GM19240 (cell line): ENCODE measurements around the gene MRAP2.
"Not testable (repeated sequence)": the region's sequence is repeated elsewhere in the genome, so short reads cannot be mapped to it uniquely, and the experiment has no call there.

Experiments
- DNase-seq: peaks from one replicate; pipeline ENCODE4 v3.0.0; 2011; ENCODE audit warnings: low spot score; ENCODE audit not compliant: insufficient read length

The MRAP2 gene

DNA sequence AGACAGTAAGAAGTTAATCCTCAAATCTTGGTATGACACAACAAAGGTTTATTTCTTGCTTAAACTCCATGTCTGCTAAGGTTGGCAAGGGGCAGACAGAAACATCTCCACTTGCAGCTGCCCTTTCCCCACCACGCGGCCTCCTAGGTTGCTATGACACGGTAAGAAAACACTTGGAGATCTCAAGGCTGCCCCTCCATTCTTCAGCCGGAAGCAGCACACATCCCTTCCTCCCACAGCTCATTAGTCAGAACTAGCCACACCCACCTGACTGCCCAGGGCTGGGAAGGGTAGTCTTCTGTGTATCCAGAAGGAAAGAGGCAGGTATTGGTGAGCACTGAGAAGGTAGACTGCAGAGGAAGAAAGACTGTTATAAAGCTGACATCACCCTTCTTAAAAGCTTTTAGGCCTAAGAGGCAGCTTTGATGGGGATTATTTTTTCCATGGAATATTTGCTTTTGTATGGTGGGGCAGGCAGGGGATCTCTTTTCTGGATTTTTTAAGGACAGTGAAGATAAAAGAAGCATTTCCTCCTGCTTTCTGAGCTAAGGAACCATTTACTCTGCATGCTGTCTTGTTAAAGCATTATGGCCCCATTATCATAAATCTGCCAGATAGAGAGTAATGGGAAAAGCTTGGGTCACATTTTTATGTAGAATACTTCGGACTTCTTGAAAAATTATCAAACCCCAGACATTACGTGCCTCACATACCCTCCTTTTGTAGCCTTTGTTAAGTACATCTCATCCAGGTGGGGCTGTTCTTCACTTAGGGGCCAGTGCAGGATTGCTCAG lies 41.6 kb downstream of the MRAP2 start:
- no peak for DNase-seq

DNA sequence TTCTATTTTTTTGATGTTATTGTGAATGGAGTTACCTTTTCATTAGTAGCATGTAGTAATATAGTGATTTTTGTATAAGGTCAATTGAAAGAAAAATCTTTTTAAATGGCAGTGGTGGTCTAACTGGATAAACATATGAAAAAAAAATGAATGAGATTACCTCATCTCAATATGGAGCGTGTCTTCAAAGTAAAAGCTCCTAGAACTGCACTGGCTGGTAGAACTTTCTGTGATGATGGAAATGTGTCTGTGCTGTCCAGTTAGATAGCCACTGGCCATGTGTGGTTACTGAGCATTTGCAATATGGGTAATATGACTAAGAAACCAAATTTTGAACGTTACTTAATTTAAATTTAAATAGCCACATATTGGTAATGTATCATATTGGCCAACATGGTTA lies 44.1 kb downstream of the MRAP2 start:
- DNase-seq = no peak

DNA sequence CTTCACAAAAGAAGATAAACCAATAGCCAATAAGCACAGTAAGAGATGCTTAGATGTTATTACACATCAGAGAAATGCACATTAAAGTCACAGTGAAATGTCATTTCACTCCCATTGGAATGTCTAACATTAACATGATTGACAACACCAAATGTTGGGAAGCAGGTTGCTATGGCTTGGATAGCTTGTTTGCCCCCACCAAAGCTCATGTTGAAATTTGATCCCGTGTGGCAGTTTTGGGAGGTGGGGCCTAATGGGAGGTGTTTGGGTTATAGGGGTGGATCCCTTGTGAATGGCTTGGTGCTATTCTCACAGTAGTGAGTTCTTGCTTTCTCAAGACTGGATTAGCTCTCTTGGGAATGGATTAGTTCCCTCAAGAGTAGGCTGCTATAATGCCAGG lies 44.8 kb downstream of the MRAP2 start:
- DNase-seq = no peak

DNA sequence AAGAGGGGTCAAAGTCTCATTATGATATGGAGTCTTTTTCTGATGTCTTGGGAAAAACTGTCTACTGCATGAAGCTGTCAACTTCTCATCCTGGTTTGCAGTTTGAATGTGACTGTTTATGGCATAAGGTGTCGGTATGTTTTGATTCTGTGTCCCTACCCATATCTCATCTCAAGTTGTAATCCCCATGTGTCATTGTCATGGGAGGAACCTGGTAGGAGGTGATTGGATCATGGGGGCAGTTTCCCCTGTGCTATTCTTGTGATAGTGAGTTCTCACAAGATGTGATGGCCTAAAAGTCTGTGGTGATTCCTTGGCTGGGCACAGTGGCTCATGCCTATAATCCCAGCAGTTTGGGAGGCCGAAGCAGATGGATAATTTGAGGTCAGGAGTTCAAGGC lies 47.6 kb downstream of the MRAP2 start:
- no peak for DNase-seq

DNA sequence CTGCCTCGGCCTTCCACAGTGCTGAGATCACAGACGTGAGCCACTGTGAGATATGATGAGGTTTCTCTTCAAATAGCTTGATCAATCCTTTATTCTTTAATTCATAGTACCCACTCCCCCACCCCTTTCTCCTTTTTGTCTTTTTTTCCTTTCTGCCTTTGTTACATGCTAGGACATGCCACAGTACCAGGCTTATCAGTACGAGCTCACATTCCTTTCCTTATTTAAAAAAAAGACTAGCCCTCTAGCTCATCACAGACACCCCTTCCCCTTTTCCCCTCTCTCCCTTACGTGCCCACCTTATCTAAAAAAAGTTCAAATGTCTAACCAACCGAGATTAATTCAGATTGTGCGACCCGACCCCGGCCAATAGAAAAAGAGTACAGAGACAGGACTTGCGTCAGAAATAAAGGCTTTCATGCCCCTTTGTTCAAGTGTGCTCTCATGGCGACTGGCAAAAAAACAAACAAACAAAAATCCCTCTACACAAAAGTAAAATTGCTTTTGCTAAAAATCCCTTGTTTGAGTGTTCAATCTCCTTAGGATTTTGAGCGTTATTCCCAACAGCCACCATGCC lies 49.2 kb downstream of the MRAP2 start:
- DNase-seq = no peak

DNA sequence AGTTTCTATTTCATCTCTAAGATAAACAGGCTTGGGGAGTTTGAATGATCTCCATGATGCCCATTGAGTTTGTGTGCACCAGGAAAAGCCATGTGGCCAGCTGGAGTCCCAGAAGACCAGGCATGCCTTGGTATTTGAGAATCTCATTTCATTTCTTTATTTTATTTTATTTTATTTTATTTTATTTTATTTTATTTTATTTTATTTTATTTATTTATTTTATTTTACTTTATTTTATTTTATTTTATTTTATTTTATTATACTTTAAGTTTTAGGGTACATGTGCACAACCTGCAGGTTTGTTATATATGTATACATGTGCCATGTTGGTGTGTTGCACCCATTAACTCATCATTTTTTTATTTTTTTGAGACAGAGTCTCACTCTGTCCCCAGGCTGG lies 51.1 kb downstream of the MRAP2 start:
- not testable (repeated sequence) for DNase-seq

DNA sequence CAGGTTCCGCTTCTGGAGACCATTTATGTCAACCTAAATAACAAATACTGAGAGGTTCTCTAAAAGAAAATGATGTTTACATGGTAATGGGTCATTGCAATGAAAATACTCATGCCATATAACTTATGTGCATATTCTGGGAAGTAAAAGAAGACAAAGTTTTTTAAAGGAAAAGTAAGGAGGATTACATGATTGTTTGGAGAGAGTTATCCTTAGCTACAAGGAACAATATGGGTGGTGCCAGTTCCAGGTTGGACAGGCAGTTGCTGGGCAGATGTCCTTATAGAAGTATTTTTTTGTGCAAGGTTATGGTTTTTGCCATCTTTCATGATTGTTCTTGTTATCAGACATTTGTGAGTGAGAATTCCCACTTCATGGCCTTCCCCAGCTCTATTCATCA lies 52.5 kb downstream of the MRAP2 start:
- DNase-seq = no peak

DNA sequence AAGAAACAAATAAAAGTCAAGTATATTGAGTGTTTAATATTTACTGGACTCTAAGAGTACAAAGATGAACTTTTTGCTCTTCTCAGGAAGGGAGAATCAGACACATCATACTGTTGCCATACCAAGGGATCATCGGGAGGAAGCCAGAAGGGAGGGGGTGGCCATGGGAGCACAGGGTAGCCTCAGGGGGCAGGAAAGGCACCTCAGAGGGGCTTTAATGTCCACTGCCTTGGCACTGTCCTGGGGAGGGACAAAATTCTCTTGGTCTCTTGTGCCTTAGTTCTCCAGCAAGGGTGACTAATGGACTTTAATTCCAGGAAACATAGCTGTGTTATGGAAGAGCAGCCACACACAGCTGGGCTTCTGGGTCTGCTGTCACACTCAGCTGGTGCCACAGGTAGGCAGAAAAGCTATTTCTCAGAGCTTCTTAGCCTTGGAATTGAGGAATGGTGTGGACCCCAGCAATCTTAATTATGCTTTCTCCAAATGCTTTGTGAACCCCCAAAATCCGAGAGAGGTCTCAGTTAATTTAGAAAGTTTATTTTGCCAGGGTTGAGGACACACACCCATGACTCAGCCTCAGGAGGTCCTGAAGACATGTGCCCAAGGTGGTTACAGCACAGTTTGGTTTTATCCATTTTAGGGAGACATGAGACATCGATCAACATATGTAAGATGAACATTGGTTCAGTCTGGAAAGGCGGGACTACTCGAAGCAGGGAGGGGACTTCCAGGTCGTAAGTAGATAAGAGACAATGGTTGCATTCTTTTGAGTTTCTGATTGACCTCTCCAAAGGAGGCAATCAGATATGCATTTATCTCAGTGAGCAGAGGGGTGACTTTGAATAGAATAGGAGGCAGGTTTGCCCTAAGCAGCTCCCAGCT lies 53.2 kb downstream of the MRAP2 start:
- DNase-seq = no peak

DNA sequence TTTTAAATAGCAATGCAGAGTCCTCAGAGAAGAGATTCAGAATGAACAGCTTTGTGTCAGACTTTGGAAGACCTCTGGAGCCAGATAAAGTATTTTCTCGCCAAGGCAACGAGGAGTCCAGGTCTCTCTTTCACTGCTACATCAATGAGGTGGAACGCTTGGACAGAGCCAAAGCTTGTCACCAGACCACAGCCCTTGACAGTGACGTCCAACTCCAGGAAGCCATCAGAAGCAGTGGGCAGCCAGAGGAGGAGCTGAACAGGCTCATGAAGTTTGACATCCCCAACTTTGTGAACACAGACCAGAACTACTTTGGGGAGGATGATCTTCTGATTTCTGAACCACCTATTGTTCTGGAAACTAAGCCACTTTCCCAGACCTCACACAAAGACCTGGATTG lies 55.5 kb downstream of the MRAP2 start:
- DNase-seq = no peak

DNA sequence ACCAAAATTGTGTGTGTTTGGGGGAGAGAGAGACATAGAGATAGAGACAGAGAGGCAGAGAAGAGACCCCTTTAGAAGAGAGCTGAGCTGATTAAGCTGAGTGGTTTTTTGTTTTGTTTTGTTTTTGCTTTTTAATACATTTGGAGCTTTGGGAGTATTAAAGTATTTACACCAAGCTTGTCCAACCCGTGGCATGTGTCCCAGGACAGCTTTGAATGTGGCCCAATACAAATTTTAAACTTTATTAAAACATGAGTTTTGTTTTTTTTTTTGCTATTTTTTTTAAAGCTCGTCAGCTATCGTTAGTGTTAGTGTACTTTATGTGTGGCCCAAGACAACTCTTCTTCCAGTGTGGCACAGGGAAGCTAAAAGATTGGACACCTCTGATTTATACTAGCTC lies 56.0 kb downstream of the MRAP2 start:
- no peak for DNase-seq

DNA sequence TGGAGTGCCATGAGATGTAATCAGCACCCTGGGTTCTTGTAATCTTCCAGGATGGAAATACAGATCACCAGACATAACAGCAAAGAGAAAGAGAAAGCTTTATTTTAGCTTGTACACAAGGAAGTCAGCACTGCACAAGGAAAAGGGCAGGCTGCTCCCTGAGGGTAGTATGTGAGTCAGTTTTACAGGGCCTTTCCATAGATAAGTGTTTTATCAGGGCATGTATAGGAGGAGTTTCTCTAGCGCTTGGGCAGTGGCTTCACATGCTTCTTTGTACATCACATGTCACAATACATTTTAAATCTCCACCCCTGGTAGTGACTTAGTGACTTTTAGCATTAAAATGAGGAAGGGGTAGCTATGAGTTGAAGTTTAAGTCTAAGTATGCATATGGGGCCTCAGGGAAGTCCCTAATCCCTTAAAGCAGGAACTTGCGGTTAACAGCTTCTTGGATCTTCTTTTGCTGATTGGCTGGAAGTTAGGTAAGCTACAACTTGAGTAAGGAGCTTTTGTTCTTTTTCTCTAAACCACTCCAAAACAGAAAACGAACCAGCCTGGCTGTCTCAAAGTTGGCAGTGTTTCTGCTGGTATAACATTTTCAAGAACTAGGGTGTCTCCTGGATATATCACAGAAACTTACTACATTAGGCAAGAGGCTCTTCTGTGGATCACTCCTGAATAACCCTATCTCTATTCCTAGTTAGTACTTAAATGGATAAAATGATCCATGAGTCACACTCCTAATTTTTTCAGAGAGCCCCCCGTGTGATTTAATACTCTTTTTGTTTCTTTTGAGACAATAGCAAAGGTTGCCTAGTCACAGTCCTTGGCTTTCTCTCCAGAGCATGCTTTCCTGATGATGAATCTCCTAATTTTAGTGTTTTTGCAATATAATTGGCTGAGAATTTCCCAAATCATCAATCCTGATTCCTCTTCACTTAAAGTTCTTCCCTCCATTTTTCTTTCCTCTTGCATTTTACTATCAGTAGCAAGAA lies 60.2 kb downstream of the MRAP2 start:
- DNase-seq = no peak

DNA sequence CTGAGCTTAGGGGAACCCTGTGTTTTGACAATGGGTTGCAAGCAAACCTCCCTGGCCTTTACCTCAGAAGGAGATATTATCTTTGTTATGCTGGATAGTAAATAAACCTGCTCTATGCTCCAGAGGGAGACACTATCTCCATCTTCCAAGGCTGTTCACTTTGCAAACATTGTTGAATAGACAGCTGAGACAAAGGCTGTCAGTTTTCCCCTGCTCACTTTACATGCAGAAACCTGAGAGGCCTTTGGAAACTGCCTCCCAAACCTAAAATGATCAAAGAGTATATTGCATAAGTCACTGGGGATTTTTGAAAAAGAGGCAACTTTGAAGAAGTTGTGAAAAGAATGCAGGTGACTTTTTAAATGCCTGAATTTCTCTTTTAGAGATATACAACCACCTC lies 61.6 kb downstream of the MRAP2 start:
- DNase-seq = no peak

DNA sequence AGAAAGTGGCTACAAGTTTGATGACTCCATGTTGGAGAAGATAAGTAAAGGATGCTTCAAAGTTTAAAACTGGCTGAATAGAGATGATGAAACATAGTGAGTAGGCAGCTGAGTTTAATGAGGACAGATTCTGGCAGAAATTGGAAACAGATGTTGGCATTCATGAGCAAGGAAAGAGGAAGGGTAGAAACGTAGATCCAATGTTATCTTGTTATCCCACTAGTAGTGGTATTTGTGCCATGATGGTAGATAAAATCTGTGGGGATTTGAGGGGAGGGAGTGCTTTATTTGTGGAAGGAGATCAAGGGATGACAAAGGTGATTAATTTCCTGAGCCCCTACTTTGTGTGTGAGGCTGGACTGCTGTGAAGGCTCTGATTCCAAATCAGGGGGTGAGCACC lies 69.5 kb downstream of the MRAP2 start:
- no peak for DNase-seq

DNA sequence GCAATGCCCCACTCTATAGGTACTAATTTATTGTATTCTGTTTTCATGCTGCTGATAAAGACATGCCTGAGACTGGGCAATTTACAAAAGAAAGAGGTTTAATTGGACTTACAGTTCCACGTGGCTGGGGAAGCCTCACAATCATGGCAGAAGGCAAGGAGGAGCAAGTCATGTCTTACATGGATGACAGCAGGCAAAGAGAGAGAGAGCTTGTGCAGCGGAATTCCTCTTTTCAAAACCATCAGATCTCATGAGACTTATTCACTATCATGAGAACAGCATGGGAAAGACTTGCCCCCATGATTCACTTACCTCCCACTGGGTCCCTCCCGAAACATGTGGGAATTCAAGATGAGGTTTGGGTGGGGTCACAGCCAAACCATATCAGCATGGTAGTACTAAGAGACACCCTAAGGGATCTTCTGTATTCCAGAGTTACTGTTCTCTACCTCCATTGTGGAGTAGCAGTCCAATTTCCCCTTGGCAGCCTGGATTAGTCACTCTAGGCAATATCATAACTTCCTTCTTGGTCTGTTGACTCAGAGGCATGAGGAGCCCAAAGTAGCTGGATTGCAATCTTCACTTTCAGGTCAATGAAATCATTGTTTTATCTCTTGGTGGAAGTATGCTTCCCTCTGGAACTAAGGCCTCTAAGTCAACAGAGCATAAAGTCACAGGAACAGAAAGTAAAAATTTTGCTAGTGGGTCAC lies 71.8 kb downstream of the MRAP2 start:
- not testable (repeated sequence) for DNase-seq

DNA sequence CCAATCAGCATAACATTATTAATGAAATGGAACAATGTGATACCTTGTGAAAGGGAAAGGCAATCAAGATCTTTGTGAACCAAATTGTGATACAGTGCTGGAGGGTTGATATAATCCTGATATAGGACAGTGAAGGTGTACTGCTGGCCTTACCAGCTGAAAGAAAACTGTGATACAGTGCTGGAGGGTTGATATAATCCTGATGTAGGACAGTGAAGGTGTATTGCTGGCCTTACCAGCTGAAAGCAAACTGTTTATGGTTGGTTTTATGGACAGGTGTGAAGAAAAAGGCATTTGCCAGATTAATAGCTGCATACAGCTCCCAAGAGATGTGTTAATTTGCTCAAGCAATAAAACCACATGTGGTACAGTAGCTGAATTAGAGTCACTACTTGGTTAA lies 73.9 kb downstream of the MRAP2 start:
- no peak for DNase-seq

DNA sequence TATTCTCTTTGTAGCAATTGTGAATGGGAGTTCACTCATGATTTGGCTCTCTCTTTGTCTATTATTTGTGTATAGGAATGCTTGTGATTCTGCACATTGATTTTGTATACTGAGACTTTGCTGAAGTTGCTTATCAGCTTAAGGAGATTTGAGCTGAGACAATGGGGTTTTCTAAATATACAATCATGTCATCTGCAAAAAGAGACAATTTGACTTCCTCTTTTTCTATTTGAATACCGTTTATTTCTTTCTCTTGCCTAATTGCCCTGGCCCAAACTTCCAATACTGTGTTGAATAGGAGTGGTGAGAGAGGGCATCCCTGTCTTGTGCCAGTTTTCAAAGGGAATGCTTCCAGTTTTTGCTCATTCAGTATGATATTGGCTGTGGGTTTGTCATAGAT lies 77.8 kb downstream of the MRAP2 start:
- not testable (repeated sequence) for DNase-seq

DNA sequence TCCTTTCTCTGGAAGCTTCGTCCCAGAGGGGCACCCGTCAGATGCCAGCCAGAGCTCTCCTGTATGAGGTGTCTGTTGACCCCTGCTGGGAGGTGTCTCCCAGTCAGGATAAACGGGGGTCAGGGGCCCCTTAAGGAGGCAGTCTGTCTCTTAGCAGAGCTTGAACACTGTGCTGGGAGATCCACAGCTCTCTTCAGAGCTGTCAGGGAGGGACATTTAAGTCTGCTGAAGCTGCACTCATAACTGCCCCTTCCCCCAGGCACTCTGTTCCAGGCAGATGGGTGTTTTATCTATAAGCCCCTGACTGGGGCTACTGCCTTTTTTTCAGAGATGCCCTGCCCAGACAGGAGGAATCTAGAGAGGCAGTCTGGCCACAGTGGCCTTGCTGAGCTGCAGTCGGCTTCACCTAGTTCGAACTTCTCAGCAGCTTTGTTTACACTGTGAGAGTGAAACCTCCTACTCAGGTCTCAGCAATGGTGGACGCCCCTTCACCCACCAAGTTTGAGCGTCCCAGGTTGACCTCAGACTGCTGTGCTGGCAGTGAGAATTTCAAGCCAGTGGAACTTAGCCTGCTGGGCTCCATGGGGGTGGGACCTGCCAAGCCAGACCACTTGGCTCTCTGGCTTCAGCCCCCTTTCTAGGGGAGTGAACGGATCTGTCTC lies 81.5 kb downstream of the MRAP2 start:
- DNase-seq = not testable (repeated sequence)

DNA sequence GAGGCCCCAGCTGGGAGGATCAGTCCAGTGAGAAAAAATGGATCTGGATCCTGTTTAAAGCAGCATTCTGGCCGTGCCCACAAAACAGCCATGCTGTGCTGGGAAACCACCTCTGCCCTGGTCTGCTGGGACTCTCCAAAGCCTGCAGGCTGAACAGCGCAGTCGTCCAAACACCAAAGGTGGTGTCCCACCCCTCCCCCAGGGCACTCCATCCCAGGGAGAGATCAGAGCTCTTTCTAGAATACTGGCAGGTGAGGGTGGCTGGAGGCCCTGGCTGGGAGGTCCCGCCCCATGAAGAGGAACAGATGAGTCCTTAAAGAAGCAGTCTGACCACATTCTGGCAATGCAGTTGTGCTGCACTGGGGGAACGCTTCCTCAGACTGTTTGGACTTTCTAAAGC lies 84.6 kb downstream of the MRAP2 start:
- DNase-seq = no peak

DNA sequence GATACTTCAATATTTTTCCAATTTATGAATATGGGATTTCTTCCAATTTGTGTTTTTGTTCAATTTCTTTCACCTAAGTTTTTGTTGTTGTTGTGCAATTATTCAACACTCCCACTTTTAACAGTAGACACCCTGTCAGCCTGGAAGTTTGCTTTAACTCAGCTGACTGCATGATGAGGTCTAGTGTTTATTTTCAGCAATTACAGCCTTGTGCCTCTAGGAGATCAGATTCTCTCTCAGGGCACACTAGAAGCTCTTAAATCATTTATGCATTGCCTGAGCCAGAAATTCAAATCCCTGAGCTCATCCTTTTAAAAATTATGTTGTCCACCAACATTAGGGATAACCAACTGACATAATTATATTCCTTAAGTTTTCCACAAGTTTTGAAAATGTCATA lies 85.7 kb downstream of the MRAP2 start:
- DNase-seq = no peak

DNA sequence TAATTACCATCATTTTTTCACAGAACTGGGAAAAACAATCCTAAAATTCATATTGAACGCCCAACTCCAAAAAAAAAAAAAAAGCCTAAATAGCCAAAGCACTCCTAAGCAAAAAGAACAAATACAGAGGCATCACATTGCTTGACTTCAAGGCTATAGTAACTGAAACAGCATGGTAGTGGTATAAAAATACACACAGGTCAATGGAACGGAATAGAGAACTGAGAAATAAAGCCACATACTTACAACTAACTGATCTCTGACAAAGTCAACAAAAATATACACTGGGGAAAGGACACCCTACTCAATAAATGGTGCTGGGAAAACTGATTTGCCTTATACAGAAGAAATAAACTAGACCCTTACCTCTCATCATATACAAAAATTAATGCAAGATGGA lies 89.6 kb downstream of the MRAP2 start:
- no peak for DNase-seq
